Small intestine (tissue), 16 donors: ENCODE results near the gene DNASE1. TPM values are rescaled to one million over a fixed set of nuclear protein-coding genes. Genes with fewer than 3 reads are reported as not detected.
"Not testable (repeated sequence)": the region's sequence is repeated elsewhere in the genome, so short reads cannot be mapped to it uniquely, and the experiment has no call there.

Experiments
- DNase-seq, 2 donors: peaks; one replicate each; pipeline versions ENCODE4 v3.0.0 to v3.0.0-alpha.2; 2013
- FAIRE-seq: peaks from 2 replicates; lab custom pipeline; 2012; peaks lifted over from hg19 to GRCh38; lab: Jason Lieb, UNC
- H3K27ac ChIP-seq, 3 donors: one replicate each; pipeline ENCODE4 v1.5.1; 2013; ENCODE audit warnings: low read length in 2 of 3, mild to moderate bottlenecking in 2 of 3, control low read depth in 1 of 3, inconsistent platforms in 1 of 3, low read depth in 1 of 3, moderate library complexity in 1 of 3
- H3K27me3 ChIP-seq, 3 donors: one replicate each; pipeline ENCODE4 v1.6.1; 2013; ENCODE audit warnings: low read length in 3 of 3, inconsistent platforms in 1 of 3; ENCODE audit not compliant: control insufficient read depth in 3 of 3, insufficient read depth in 3 of 3
- H3K36me3 ChIP-seq, 3 donors: one replicate each; pipeline ENCODE4 v1.6.1; 2013; ENCODE audit warnings: low read length in 3 of 3, inconsistent platforms in 1 of 3, low read depth in 1 of 3, mild to moderate bottlenecking in 1 of 3, moderate library complexity in 1 of 3; ENCODE audit not compliant: control insufficient read depth in 3 of 3, insufficient read depth in 2 of 3
- H3K4me1 ChIP-seq, 3 donors: one replicate each; pipeline ENCODE4 v1.6.1; 2013; ENCODE audit warnings: low read length in 2 of 3, inconsistent platforms in 1 of 3, low read depth in 1 of 3, mild to moderate bottlenecking in 1 of 3, moderate library complexity in 1 of 3; ENCODE audit not compliant: control insufficient read depth in 3 of 3, insufficient read depth in 2 of 3
- H3K4me3 ChIP-seq, 3 donors: one replicate each; pipeline ENCODE4 v1.5.1; 2013; ENCODE audit warnings: low read length in 3 of 3, control low read depth in 1 of 3, inconsistent platforms in 1 of 3, low read depth in 1 of 3, mild to moderate bottlenecking in 1 of 3, moderate library complexity in 1 of 3
- H3K9me3 ChIP-seq, 2 donors: one replicate each; pipeline ENCODE4 v1.6.1; 2013; ENCODE audit warnings: low read depth in 1 of 2, low read length in 1 of 2; ENCODE audit not compliant: control insufficient read depth in 2 of 2, insufficient read depth in 1 of 2
- WGBS, 3 donors: extraction: QIAGEN DNeasy Blood & Tissue Kit; methylation state at CpG; one replicate each; pipeline ENCODE4 v1.1.7; 2013; 5-methylcytosine and 5-hydroxymethylcytosine counted together
- long read RNA-seq, 10 donors: transcript quantifications; one replicate each; lab custom pipeline, GENCODE V29; 2026
- polyA plus RNA-seq, 4 donors: library from polyadenylated mRNA; stranded (reverse) in 3 of 4; unstranded in 1 of 4; fragments of 200-250 nt in 3 of 4; fragments of 120-200 nt in 1 of 4; gene quantifications; one replicate each; pipeline versions ENCODE4 v1.2.1 to v1.2.3, GENCODE V29; 2013
- donor health status: healthy with polysubstance abuse.
- donor health status: control.
- donor health status: control.
- donor health status: Bipolar disorder and iron deficiency.
- donor health status: healthy.

Gene DNASE1, protein sequence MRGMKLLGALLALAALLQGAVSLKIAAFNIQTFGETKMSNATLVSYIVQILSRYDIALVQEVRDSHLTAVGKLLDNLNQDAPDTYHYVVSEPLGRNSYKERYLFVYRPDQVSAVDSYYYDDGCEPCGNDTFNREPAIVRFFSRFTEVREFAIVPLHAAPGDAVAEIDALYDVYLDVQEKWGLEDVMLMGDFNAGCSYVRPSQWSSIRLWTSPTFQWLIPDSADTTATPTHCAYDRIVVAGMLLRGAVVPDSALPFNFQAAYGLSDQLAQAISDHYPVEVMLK
- 100 to 1,000 TPM in 3 of 4 donors, 10 to 100 TPM in 1; 75.4 to 428 (median 269) TPM for polyA plus RNA-seq
- long read RNA-seq, donor 1: 0 reads
- long read RNA-seq, donor 2, full-length matches to known transcripts: 12 of 26 reads
- long read RNA-seq, donor 2, partial matches to known transcripts: 8 of 26 reads
- long read RNA-seq, donor 2, other reads (novel, unspliced or antisense): 6 of 26 reads
- long read RNA-seq, donor 3, full-length matches to known transcripts: 13 of 100 reads
- long read RNA-seq, donor 3, partial matches to known transcripts: 82 of 100 reads
- long read RNA-seq, donor 3, other reads (novel, unspliced or antisense): 5 of 100 reads
- long read RNA-seq, donor 4: 0 reads
- long read RNA-seq, donor 5, full-length matches to known transcripts: 10 of 95 reads
- long read RNA-seq, donor 5, partial matches to known transcripts: 73 of 95 reads
- long read RNA-seq, donor 5, other reads (novel, unspliced or antisense): 12 of 95 reads
- long read RNA-seq, donor 6, full-length matches to known transcripts: 21 of 122 reads
- long read RNA-seq, donor 6, partial matches to known transcripts: 77 of 122 reads
- long read RNA-seq, donor 6, other reads (novel, unspliced or antisense): 24 of 122 reads
- long read RNA-seq, donor 7, partial matches to known transcripts: 127 of 157 reads
- long read RNA-seq, donor 7, other reads (novel, unspliced or antisense): 29 of 157 reads
- long read RNA-seq, donor 8: 0 reads
- long read RNA-seq, donor 9, full-length matches to known transcripts: 5 of 25 reads
- long read RNA-seq, donor 9, partial matches to known transcripts: 14 of 25 reads
- long read RNA-seq, donor 9, other reads (novel, unspliced or antisense): 6 of 25 reads
- long read RNA-seq, donor 10, full-length matches to known transcripts: 55 of 182 reads
- long read RNA-seq, donor 10, partial matches to known transcripts: 91 of 182 reads
- long read RNA-seq, donor 10, other reads (novel, unspliced or antisense): 36 of 182 reads

DNA sequence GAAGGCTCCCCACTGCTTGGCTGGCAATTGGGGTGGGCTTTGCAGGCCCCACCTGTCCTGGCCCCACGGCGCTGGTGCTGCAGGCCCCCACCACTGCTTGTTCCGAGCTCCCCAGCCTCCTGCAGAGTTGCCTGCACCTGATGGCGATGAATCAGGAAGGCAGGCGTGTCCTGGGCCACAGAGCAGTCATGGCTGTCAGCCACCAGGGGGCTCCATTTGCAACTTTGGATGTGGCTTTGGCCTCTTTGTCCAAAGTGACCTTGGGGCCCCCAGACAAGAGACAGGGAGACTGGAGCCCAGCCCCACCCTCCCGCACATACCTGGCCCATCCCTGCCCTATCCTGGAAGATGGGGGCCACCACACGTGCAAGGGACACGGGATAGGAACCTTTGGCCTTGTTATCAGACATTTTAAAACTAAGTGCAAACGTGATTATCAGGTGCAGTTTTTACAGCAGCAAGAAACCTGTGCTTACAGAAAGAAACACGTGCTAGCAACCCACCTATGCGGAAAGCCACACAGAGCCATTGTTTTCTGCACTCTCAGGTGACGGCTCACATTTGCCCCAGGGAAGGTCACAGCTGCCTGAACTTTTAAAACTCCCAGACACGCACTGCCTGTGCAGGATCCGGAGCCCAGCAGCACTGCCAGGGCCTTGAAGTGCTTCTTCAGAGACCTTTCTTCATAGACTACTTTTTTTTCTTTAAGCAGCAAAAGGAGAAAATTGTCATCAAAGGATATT lies at the start of gene DNASE1:
Gene DNASE1, plus strand, starts transcription at position 443 of the 743 bp plus-strand sequence. CDS start 683 bp downstream, outside the sequence.
- DNase-seq (peak; percentile 99), FAIRE-seq (no peak)
- no peaks in the 10 kb centered on the region for H3K9me3 ChIP-seq
- peak within 1 kb of the TSS in 2 of 3 donors; percentile 66 to 67 for H3K4me3 ChIP-seq
- H3K27me3 ChIP-seq: no peaks in the 10 kb centered on the region
- H3K4me1 ChIP-seq: peaks cover 0 to 26% (median 2%) of the 10 kb centered on the region in 3 donors
- peaks cover 10 to 76% (median 22%) of the 10 kb centered on the region in 3 donors for H3K36me3 ChIP-seq
- WGBS, 3 donors: 12 to 60% (median 30%) methylated on average over 14 of the region's 14 CpGs
- peak within 1 kb of the TSS; percentile 94 to 97 (median 95) for H3K27ac ChIP-seq

DNA sequence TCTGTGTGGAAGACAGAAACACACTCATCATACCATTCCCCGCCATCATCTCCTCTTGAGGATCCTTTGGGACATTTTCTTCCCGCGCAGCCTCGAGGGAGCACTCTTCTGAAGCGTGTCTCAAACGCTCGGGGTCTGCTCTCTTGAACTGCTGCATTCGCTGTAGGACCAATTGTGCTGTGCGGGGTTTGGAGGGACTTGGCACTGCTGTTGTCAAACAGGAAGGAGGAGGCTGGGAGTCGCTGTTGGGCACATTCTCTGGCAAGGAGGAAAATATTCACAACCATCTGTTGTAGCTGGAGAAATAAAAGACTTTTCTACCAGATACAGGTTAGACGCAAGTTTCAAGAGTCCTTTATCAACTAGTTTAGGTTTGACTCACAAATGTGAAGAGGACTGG lies 48.0 kb upstream of the DNASE1 start:
- H3K9me3 ChIP-seq: no peaks in the 10 kb centered on the region
- WGBS, 3 donors: 85 to 89% (median 89%) methylated on average over 11 of the region's 11 CpGs
- H3K4me3 ChIP-seq: no peak overlapping the region
- DNase-seq (no peak), FAIRE-seq (no peak)
- no peak overlapping the region for H3K27ac ChIP-seq
- H3K36me3 ChIP-seq: peaks cover 0 to 29% (median 0%) of the 10 kb centered on the region in 3 donors
- H3K27me3 ChIP-seq: no peaks in the 10 kb centered on the region
- peaks cover 0 to 11% (median 0%) of the 10 kb centered on the region in 3 donors for H3K4me1 ChIP-seq

DNA sequence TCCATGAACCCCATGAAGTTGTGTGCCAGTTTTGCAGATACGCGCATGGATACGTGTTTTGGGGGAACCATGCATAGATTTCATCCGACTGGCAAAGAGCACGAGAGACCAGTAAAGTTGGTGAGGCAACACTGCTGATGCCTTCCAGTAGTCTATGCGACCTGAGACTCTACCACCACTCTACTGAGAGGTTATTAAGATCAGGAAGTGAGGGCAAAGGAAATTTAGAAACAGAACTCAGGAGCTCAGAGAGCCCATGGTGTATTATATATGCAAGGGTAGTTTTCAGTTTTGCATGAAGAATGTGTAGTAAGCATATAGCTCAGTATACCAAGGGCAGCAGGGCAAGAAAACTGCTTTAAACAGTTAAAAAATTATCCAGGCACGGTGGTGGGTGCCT lies 47.3 kb upstream of the DNASE1 start:
- DNase-seq: no peak
- WGBS, 3 donors: 90 to 92% (median 90%) methylated on average over 7 of the region's 7 CpGs
- peaks cover 0 to 11% (median 0%) of the 10 kb centered on the region in 3 donors for H3K4me1 ChIP-seq
- no peak overlapping the region for H3K4me3 ChIP-seq
- no peaks in the 10 kb centered on the region for H3K9me3 ChIP-seq
- no peak for FAIRE-seq
- peaks cover 0 to 25% (median 0%) of the 10 kb centered on the region in 3 donors for H3K36me3 ChIP-seq
- no peaks in the 10 kb centered on the region for H3K27me3 ChIP-seq
- no peak overlapping the region for H3K27ac ChIP-seq

DNA sequence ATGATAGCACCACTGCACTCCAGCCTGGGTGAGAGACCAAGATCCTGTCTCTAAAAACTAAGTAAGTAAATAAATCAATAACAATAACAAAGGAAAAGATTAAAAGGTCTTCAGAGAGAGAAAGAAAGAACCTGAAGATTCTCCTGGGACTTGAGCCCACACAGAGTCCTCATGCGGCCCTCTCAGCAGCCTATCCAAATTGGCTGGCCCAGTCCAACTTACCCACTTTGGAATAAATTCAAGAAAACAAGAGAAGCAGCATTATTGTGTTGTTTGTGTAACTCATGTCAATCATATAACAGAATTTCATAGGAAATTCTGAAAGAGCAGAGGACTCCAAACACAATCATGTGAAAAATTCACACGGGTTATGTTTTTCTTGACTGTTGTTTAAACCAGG lies 46.9 kb upstream of the DNASE1 start:
- Histone ChIP-seq H3K27me3 (no peaks in the 10 kb centered on the region), H3K27ac (no peak overlapping the region), H3K9me3 (no peaks in the 10 kb centered on the region), H3K4me3 (no peak overlapping the region), H3K4me1 (peaks cover 0 to 13% (median 0%) of the 10 kb centered on the region in 3 donors), H3K36me3 (peaks cover 0 to 21% (median 0%) of the 10 kb centered on the region in 3 donors)
- DNase-seq: no peak
- FAIRE-seq: no peak
- WGBS, 3 donors: 86 to 94% (median 91%) methylated on average over 2 of the region's 2 CpGs

DNA sequence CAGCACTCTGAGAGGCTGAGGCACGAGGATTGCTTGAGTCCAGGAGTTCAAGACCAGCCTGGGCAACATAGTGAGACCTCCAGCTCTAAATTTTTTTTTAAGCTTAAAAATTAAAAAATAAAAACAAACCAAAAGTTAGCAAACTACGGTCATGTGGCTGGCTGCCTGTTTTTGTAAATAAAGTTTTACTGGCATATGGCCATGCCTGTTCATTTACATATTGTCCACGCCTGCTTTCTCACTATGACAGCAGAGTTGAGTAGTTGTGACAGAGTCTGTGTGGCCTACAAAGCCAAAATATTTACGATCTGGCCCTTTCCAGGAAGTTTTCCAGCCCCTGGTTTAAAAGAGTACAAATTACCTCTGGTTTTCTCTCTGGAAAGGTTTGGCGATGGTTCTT lies 46.4 kb upstream of the DNASE1 start:
- DNase-seq (no peak), FAIRE-seq (no peak)
- H3K27me3 ChIP-seq: no peaks in the 10 kb centered on the region
- WGBS, 3 donors: 80 to 85% (median 84%) methylated on average over 5 of the region's 5 CpGs
- no peak overlapping the region for H3K4me3 ChIP-seq
- H3K9me3 ChIP-seq: no peaks in the 10 kb centered on the region
- peaks cover 0 to 17% (median 0%) of the 10 kb centered on the region in 3 donors for H3K4me1 ChIP-seq
- peaks cover 0 to 17% (median 0%) of the 10 kb centered on the region in 3 donors for H3K36me3 ChIP-seq
- no peak overlapping the region for H3K27ac ChIP-seq

DNA sequence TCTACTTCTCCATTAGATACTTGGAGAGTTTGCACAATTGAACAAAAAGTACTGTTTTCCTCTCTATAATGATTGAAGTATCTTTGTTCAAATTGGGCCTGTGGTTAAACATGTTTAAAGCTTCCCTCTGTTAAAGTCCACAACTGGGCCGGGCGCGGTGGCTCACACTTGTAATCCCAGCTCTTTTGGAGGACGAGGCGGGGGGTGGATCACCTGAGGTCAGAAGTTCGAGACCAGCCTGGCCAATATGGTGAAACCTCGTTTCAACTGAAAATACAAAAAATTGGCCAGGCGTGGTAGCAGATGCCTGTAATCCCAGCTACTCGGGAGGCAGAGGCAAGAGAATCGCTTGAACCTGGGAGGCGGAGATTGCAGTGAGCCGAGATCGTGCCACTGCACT lies 45.5 kb upstream of the DNASE1 start:
- H3K36me3 ChIP-seq: peaks cover 0 to 11% (median 0%) of the 10 kb centered on the region in 3 donors
- H3K9me3 ChIP-seq, H3K27me3 ChIP-seq, DNase-seq, H3K4me3 ChIP-seq, FAIRE-seq, H3K27ac ChIP-seq: not testable (repeated sequence)
- WGBS, 3 donors: 94 to 95% (median 94%) methylated on average over 13 of the region's 13 CpGs
- H3K4me1 ChIP-seq: peaks cover 0 to 19% (median 0%) of the 10 kb centered on the region in 3 donors

DNA sequence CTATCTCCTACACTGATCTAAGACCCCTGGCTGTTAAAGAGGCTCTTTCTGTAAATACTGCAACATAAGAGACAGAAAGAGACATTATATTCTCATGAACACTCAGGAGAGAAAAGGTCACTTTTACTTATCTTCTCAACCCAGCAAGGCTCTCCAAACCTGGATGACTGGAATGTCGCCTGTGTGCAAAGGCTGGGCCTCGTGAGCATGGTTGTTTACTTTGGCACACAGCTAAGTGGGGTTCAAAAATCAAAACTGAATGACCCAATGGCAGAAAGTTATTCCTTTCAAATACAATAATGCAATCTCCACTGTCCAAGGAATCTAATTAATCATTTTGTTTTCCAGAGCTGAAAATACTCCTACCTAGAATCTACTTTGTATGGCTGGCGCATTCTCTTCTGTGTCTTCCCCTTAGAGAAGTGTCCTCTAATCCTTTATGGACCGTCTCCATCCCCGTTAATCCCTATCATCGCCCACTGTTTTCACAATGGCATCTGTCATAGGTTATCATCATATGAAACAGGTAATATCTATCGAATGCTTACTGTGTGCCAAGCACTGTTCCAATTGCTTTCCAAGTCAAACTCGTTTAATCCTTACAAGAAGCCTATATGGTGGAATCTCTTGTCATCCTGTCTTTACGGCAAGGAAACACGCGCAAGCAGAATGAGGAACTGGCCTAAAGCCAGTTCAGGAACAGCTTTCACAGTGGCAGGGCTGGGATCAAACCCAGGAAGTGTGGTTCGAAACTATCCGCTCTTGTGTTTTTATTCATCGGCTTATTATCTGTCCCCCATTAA lies 44.4 kb upstream of the DNASE1 start:
- DNase-seq: peak; percentile 66 to 82
- Histone ChIP-seq H3K9me3 (no peaks in the 10 kb centered on the region), H3K27ac (peak overlapping the region in 2 of 3 donors; percentile 84 to 85), H3K4me3 (peak overlapping the region; percentile 91 to 98 (median 93)), H3K36me3 (peaks cover 0 to 14% (median 0%) of the 10 kb centered on the region in 3 donors), H3K27me3 (no peaks in the 10 kb centered on the region), H3K4me1 (peaks cover 0 to 19% (median under 1%) of the 10 kb centered on the region in 3 donors)
- FAIRE-seq: no peak
- WGBS, 3 donors: 20 to 44% (median 31%) methylated on average over 14 of the region's 14 CpGs
